22Rv1 (cell line): ENCODE results near the gene PPP1R14C.

Source experiments
- ZFX ChIP-seq: fragments of 450-650 bp; IDR thresholded peaks from 2 replicates; pipeline ENCODE4 v1.6.1; 2017; ENCODE audit warnings: antibody characterized with exemption, borderline replicate concordance
- TF ChIP-seq, protein P1 (sequence below): fragments of 450-650 bp; IDR thresholded peaks from 2 replicates; pipeline ENCODE4 v1.5.1; 2017; ENCODE audit warnings: mild to moderate bottlenecking

- TF ChIP-seq, protein P1, sequence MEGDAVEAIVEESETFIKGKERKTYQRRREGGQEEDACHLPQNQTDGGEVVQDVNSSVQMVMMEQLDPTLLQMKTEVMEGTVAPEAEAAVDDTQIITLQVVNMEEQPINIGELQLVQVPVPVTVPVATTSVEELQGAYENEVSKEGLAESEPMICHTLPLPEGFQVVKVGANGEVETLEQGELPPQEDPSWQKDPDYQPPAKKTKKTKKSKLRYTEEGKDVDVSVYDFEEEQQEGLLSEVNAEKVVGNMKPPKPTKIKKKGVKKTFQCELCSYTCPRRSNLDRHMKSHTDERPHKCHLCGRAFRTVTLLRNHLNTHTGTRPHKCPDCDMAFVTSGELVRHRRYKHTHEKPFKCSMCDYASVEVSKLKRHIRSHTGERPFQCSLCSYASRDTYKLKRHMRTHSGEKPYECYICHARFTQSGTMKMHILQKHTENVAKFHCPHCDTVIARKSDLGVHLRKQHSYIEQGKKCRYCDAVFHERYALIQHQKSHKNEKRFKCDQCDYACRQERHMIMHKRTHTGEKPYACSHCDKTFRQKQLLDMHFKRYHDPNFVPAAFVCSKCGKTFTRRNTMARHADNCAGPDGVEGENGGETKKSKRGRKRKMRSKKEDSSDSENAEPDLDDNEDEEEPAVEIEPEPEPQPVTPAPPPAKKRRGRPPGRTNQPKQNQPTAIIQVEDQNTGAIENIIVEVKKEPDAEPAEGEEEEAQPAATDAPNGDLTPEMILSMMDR, result no peak
- TF ChIP-seq ZFX, result no peak
Measured at GRCh38 chr6:150270330-150271052, 127.6 kb downstream of the PPP1R14C start.
